Stomach (tissue), 9 donors: Measurements from ENCODE around the gene HERPUD1. TPM values are rescaled to one million over a fixed set of nuclear protein-coding genes. Genes with fewer than 3 reads are reported as not detected.
"Not testable (repeated sequence)": the region's sequence is repeated elsewhere in the genome, so short reads cannot be mapped to it uniquely, and the experiment has no call there.

Experiments used
- DNase-seq, 2 donors: peaks; one replicate each; pipeline versions ENCODE4 v3.0.0 to v3.0.0-alpha.2; 2013 to 2019
- H3K27ac ChIP-seq, 5 donors: fragments of 200-600 bp in 4 of 5; sonication (generic) in 4 of 5; one replicate each; pipeline ENCODE4 v1.5.1; 2013 to 2019; ENCODE audit warnings: mild to moderate bottlenecking in 1 of 5, moderate library complexity in 1 of 5
- H3K27me3 ChIP-seq, 3 donors: fragments of 200-600 bp; sonication (generic); one replicate each; pipeline ENCODE4 v1.5.1; 2017 to 2019; ENCODE audit warnings: mixed run types in 1 of 3
- H3K36me3 ChIP-seq, 4 donors: fragments of 200-600 bp; sonication (generic); 1 replicate in 3 of 4; 2 replicates in 1 of 4; pipeline ENCODE4 v1.5.1; 2016 to 2019
- H3K4me1 ChIP-seq, 4 donors: fragments of 200-600 bp; sonication (generic); one replicate each; pipeline ENCODE4 v1.5.1; 2016 to 2019
- H3K4me3 ChIP-seq, 4 donors: fragments of 200-600 bp; sonication (generic) in 3 of 4; one replicate each; pipeline ENCODE4 v1.5.1; 2016 to 2019; ENCODE audit warnings: mild to moderate bottlenecking in 1 of 4
- H3K9me3 ChIP-seq, 4 donors: fragments of 200-600 bp; sonication (generic); one replicate each; pipeline ENCODE4 v1.5.1; 2016 to 2019
- EP300 ChIP-seq: sonication (generic); formaldehyde crosslinking; IDR thresholded peaks from one replicate; pipeline ENCODE4 v1.6.1; 2017; ENCODE audit warnings: antibody characterized with exemption
- POLR2A ChIP-seq, 4 donors: fragments of 450-650 bp; IDR thresholded peaks; one replicate each; pipeline ENCODE4 v1.6.1; 2016; ENCODE audit warnings: antibody characterized with exemption in 4 of 4, control low read depth in 2 of 4, mild to moderate bottlenecking in 1 of 4, moderate library complexity in 1 of 4
- POLR2AphosphoS5 ChIP-seq, 3 donors: sonication (generic); formaldehyde crosslinking; IDR thresholded peaks; one replicate each; pipeline ENCODE4 v1.6.1; 2016; ENCODE audit warnings: antibody characterized with exemption in 3 of 3
- WGBS, 5 donors: extraction: QIAGEN DNeasy Blood & Tissue Kit in 3 of 5; methylation state at CpG; one replicate each; pipeline versions ENCODE4 v1.1.5 to v1.1.7; 2013 to 2018; 5-methylcytosine and 5-hydroxymethylcytosine counted together
- intact Hi-C: fragments of 100-400 bp; cut with DNase I; formaldehyde crosslinking; loops from one replicate; pipeline ENCODE4 v1.15.1; 2023; ENCODE audit warnings: low total_unique reads
- polyA plus RNA-seq, 3 donors: library from polyadenylated mRNA; stranded (reverse); fragments of 200-250 nt; gene quantifications; one replicate each; pipeline ENCODE4 v1.2.3, GENCODE V29; 2013
- total RNA-seq, 5 donors: library from RNA; depleted of rRNA; stranded (reverse); fragments of >200 nt; gene quantifications; one replicate each; pipeline versions ENCODE4 v1.1.0 to v1.2.3, GENCODE V29; 2014 to 2016
- TF ChIP-seq, protein P1 (sequence below), 7 experiments: fragments of 450-650 bp in 4 of 7; fragments of 200-600 bp in 3 of 7; sonication (generic) in 3 of 7; IDR thresholded peaks; one replicate each; pipeline ENCODE4 v1.5.1; 2016 to 2019; ENCODE audit warnings: antibody characterized with exemption in 7 of 7, control low read depth in 2 of 7, mild to moderate bottlenecking in 1 of 7
- donor health status: healthy with polysubstance abuse.
- donor health status: Bipolar disorder and iron deficiency.
- donor health status: healthy.

HERPUD1 gene
- total and polyA plus RNA-seq, 8 donors, result 2.6 to 329 (median 74.7) TPM

- Histone ChIP-seq H3K4me1 (peaks cover 0 to 4% (median 0%) of the 10 kb centered on the region in 4 donors), H3K27ac (no peak overlapping the region), H3K27me3 (peaks cover 0 to 5% (median 0%) of the 10 kb centered on the region in 3 donors), H3K9me3 (no peaks in the 10 kb centered on the region), H3K36me3 (no peaks in the 10 kb centered on the region), H3K4me3 (no peak overlapping the region)
- DNase-seq, result no peak
- 69 to 73% (median 71%) methylated on average over 17 to 18 of the region's 18 CpGs for WGBS, 5 donors
- TF ChIP-seq POLR2A (IDR thresholded peaks at IDR 0.05) (no peak), EP300 (no peak), POLR2AphosphoS5 (IDR thresholded peaks at IDR 0.05) (no peak)
- TF ChIP-seq, protein P1, sequence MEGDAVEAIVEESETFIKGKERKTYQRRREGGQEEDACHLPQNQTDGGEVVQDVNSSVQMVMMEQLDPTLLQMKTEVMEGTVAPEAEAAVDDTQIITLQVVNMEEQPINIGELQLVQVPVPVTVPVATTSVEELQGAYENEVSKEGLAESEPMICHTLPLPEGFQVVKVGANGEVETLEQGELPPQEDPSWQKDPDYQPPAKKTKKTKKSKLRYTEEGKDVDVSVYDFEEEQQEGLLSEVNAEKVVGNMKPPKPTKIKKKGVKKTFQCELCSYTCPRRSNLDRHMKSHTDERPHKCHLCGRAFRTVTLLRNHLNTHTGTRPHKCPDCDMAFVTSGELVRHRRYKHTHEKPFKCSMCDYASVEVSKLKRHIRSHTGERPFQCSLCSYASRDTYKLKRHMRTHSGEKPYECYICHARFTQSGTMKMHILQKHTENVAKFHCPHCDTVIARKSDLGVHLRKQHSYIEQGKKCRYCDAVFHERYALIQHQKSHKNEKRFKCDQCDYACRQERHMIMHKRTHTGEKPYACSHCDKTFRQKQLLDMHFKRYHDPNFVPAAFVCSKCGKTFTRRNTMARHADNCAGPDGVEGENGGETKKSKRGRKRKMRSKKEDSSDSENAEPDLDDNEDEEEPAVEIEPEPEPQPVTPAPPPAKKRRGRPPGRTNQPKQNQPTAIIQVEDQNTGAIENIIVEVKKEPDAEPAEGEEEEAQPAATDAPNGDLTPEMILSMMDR (IDR thresholded peaks at IDR 0.05), result no peak
- intact Hi-C loops, result no loop called here
Measured at GRCh38 chr16:56972403-56973293, 40.7 kb downstream of the HERPUD1 start.

GRCh38 chr16:56973294-56973689, 41.4 kb downstream of the HERPUD1 start:
- no peaks in the 10 kb centered on the region for H3K9me3 ChIP-seq
- peaks cover 0 to 4% (median 0%) of the 10 kb centered on the region in 4 donors for H3K4me1 ChIP-seq
- H3K36me3 ChIP-seq, result no peaks in the 10 kb centered on the region
- no peak overlapping the region for H3K27ac ChIP-seq
- no peak for DNase-seq
- TF ChIP-seq, protein P1 (IDR thresholded peaks at IDR 0.05), result no peak
- TF ChIP-seq POLR2A (IDR thresholded peaks at IDR 0.05) (no peak), POLR2AphosphoS5 (IDR thresholded peaks at IDR 0.05) (no peak), EP300 (no peak)
- peaks cover 0 to 5% (median 0%) of the 10 kb centered on the region in 3 donors for H3K27me3 ChIP-seq
- 79 to 93% (median 85%) methylated on average over 9 of the region's 9 CpGs for WGBS, 5 donors
- H3K4me3 ChIP-seq, result no peak overlapping the region
- intact Hi-C loops, result no loop called here

GRCh38 chr16:56973899-56974298, 42.0 kb downstream of the HERPUD1 start:
- not testable (repeated sequence) for H3K9me3 ChIP-seq, DNase-seq

GRCh38 chr16:56974549-56975300, 42.8 kb downstream of the HERPUD1 start:
- H3K4me3 ChIP-seq, result no peak overlapping the region
- no peak overlapping the region for H3K27ac ChIP-seq
- no peaks in the 10 kb centered on the region for H3K36me3 ChIP-seq
- TF ChIP-seq EP300 (no peak), POLR2A (IDR thresholded peaks at IDR 0.05) (no peak), POLR2AphosphoS5 (IDR thresholded peaks at IDR 0.05) (no peak)
- TF ChIP-seq, protein P1 (IDR thresholded peaks at IDR 0.05), result no peak
- 78 to 81% (median 79%) methylated on average over 9 of the region's 9 CpGs for WGBS, 5 donors
- intact Hi-C loops, result no loop called here
- H3K27me3 ChIP-seq, result peaks cover 0 to 5% (median 0%) of the 10 kb centered on the region in 3 donors
- no peaks in the 10 kb centered on the region for H3K9me3 ChIP-seq
- DNase-seq, result no peak
- H3K4me1 ChIP-seq, result peaks cover 0 to 4% (median 0%) of the 10 kb centered on the region in 4 donors

More at GRCh38 chr16:56973899-56974298, 42.0 kb downstream of the HERPUD1 start:
- intact Hi-C loops, H3K4me3 ChIP-seq, H3K36me3 ChIP-seq, H3K4me1 ChIP-seq, H3K27ac ChIP-seq, H3K27me3 ChIP-seq: not testable (repeated sequence)
- WGBS, 5 donors, result 76 to 95% (median 82%) methylated on average over 7 of the region's 7 CpGs
